ENCODE measurements around the gene NDST1. TPM values are rescaled to one million over a fixed set of nuclear protein-coding genes. Genes with fewer than 3 reads are reported as not detected.

NDST1 gene
- total RNA-seq, 1 donor from 2014 or later: 321 TPM

- peaks cover 11% of the 10 kb centered on the region for H3K4me1 ChIP-seq (ENCODE audit: insufficient read depth, low read length)
Observed at GRCh38 chr5:150577378-150578139, 69.6 kb downstream of the NDST1 start.

DNA sequence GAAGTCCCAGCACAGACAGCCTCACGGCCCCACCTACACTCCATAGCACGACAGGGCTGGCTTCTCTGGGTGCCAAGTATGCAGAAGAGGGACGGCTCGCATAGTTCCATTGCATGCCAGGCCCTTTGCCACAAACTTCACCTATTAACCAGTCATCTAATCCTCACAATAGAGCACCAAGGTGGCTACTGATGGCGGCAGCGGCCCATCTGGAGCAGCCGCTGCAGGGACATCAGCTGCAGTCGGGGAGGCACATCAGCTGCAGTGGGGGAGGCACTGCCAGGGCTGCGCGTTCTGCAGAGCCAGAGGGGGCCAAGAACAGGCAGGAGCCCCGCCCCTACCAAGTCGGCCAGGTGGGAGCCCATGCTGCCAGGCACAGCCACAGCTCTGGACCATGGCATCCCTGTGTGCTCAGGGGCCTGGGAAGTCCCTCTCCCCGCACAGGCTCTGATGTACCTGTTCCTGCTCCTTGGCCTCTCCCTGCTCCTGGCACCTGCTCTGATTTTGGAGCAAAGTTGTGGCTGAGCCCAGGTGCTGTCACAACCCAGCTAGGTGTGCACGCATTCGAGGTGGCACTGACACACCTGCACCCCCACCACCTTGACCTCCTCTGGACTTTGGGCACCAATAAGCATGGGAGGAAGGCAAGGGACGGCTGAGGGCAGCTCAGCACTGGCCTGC is 71.0 kb downstream of the NDST1 start:
- no peak for FAIRE-seq
- H3K36me3 ChIP-seq (ENCODE audit: insufficient read depth, low read length): no peaks in the 10 kb centered on the region
- Mint-ChIP-seq H3K9me3 (ENCODE audit: unreplicated experiment) (peaks cover 2% of the 10 kb centered on the region), H3K27me3 (ENCODE audit: low read depth, unreplicated experiment) (peaks cover 20% of the 10 kb centered on the region), H3K36me3 (ENCODE audit: low read depth, unreplicated experiment) (peaks cover 4% of the 10 kb centered on the region), H3K27ac (ENCODE audit: unreplicated experiment) (no peak overlapping the region), H3K4me1 (ENCODE audit: low read depth, unreplicated experiment) (peaks cover 7% of the 10 kb centered on the region), H3K4me3 (ENCODE audit: unreplicated experiment) (no peak overlapping the region)
- H3K4me2 ChIP-seq (ENCODE audit: low read length): no peak overlapping the region
- H3K9ac ChIP-seq (ENCODE audit: low read length): no peak overlapping the region
- TF ChIP-seq, protein P1, sequence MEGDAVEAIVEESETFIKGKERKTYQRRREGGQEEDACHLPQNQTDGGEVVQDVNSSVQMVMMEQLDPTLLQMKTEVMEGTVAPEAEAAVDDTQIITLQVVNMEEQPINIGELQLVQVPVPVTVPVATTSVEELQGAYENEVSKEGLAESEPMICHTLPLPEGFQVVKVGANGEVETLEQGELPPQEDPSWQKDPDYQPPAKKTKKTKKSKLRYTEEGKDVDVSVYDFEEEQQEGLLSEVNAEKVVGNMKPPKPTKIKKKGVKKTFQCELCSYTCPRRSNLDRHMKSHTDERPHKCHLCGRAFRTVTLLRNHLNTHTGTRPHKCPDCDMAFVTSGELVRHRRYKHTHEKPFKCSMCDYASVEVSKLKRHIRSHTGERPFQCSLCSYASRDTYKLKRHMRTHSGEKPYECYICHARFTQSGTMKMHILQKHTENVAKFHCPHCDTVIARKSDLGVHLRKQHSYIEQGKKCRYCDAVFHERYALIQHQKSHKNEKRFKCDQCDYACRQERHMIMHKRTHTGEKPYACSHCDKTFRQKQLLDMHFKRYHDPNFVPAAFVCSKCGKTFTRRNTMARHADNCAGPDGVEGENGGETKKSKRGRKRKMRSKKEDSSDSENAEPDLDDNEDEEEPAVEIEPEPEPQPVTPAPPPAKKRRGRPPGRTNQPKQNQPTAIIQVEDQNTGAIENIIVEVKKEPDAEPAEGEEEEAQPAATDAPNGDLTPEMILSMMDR (IDR thresholded peaks at IDR 0.05; ENCODE audit: insufficient read depth, low read depth, low read length): no peak
- TF ChIP-seq EZH2 (IDR thresholded peaks at IDR 0.05; ENCODE audit: insufficient read depth, low read length): no peak
- H3K9me3 ChIP-seq (ENCODE audit: insufficient read depth, low read depth, low read length): no peaks in the 10 kb centered on the region
- no peak overlapping the region for H3K4me3 ChIP-seq (ENCODE audit: insufficient read depth, low read depth, low read length)
- H3K27ac ChIP-seq (ENCODE audit: low read depth, low read length): no peak overlapping the region
- H3K27me3 ChIP-seq (ENCODE audit: insufficient read depth, low read length): no peaks in the 10 kb centered on the region
- no peaks in the 10 kb centered on the region for H4K20me1 ChIP-seq (ENCODE audit: insufficient read depth, low read length)
- peaks cover 13% of the 10 kb centered on the region for H3K4me1 ChIP-seq (ENCODE audit: insufficient read depth, low read length)
- H3K79me2 ChIP-seq (ENCODE audit: insufficient read depth, low read length): no peaks in the 10 kb centered on the region
- DNase-seq (ENCODE audit: low read depth): no peak
- no peak overlapping the region for H2AFZ ChIP-seq (ENCODE audit: low read depth, low read length)

More at GRCh38 chr5:150577378-150578139, 69.6 kb downstream of the NDST1 start:
- Mint-ChIP-seq H3K4me1 (ENCODE audit: low read depth, unreplicated experiment) (peaks cover 7% of the 10 kb centered on the region), H3K27ac (ENCODE audit: unreplicated experiment) (no peak overlapping the region), H3K27me3 (ENCODE audit: low read depth, unreplicated experiment) (peaks cover 18% of the 10 kb centered on the region), H3K4me3 (ENCODE audit: unreplicated experiment) (no peak overlapping the region), H3K36me3 (ENCODE audit: low read depth, unreplicated experiment) (peaks cover 4% of the 10 kb centered on the region), H3K9me3 (ENCODE audit: unreplicated experiment) (no peaks in the 10 kb centered on the region)
- H4K20me1 ChIP-seq (ENCODE audit: insufficient read depth, low read length): no peaks in the 10 kb centered on the region
- no peak overlapping the region for H2AFZ ChIP-seq (ENCODE audit: low read depth, low read length)
- no peak overlapping the region for H3K27ac ChIP-seq (ENCODE audit: low read depth, low read length)
- DNase-seq (ENCODE audit: low read depth) (no peak), FAIRE-seq (no peak)
- no peaks in the 10 kb centered on the region for H3K79me2 ChIP-seq (ENCODE audit: insufficient read depth, low read length)
- H3K9ac ChIP-seq (ENCODE audit: low read length): no peak overlapping the region
- no peaks in the 10 kb centered on the region for H3K9me3 ChIP-seq (ENCODE audit: insufficient read depth, low read depth, low read length)
- no peak for TF ChIP-seq EZH2 (IDR thresholded peaks at IDR 0.05; ENCODE audit: insufficient read depth, low read length)
- TF ChIP-seq, protein P1 (IDR thresholded peaks at IDR 0.05; ENCODE audit: insufficient read depth, low read depth, low read length): no peak
- H3K36me3 ChIP-seq (ENCODE audit: insufficient read depth, low read length): no peaks in the 10 kb centered on the region
- no peaks in the 10 kb centered on the region for H3K27me3 ChIP-seq (ENCODE audit: insufficient read depth, low read length)
- no peak overlapping the region for H3K4me3 ChIP-seq (ENCODE audit: insufficient read depth, low read depth, low read length)
- no peak overlapping the region for H3K4me2 ChIP-seq (ENCODE audit: low read length)

Data from astrocyte (in vitro differentiated cells and primary cell).